IPS-NIHi11 (cell line): ENCODE measurements around the gene SYPL1.

Experiments
- DNase-seq: peaks from one replicate; pipeline ENCODE4 v3.0.0; 2012; ENCODE audit warnings: mixed read lengths, low spot score

Gene SYPL1

DNA sequence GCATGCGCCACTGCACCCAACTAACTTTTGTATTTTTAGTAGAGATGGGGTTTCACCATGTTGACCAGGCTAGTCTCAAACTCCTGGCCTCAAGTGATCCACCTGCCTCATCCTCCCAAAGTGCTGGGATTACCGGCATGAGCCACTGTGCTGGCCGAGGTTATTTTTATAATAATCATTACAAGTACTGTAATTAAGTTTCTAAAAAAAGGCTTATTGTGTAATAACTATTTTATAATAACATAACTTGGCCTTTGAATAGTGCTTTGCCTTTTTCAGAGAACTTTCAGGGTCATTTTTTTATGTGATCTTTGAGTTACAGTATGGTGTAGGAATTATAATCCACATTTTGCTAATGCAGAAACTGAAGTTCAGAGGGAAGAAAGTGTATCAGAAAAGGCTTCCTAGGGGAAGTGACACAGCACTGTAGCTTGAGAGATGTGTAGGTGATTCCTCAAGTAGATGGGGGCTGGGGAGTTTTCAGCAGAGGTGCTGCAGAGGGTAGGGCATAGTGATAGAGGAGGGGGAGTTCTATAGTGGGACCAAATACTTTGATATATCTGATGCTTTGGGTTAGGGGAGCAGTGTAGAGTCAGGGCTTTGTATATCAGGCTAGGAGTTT lies 9.2 kb upstream of the SYPL1 start:
- no peak for DNase-seq

DNA sequence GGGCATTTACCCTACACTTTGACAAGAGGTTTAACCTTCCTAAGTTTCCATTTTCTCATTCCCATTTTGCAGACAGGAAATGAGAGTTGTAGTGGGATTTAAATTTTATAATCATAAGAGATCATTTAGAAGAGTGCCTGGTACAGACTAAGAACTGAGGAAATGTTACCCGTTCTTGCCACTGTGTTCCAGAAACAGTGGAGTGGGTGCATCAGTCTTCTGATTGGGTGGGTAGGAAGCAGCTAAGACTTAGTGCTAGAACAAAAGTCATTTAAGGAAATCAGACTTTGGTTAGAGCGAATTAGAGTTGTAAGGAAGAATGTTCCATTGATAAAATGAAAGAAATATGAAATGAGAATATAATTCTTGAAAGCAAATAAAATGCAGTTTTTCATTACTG lies 8.4 kb upstream of the SYPL1 start:
- no peak for DNase-seq

GRCh38 chr7:106119719-106120118 lies 7.6 kb upstream of the SYPL1 start:
- DNase-seq = no peak

GRCh38 chr7:106117786-106118544 lies 5.9 kb upstream of the SYPL1 start:
- no peak for DNase-seq

- no peak for DNase-seq
Measured at GRCh38 chr7:106116161-106116704, 4.1 kb upstream of the SYPL1 start.

GRCh38 chr7:106114716-106115383 lies 2.7 kb upstream of the SYPL1 start:
- DNase-seq = no peak

GRCh38 chr7:106112972-106113421 lies 885 bp upstream of the SYPL1 start:
- DNase-seq = no peak

- peak; percentile 73 for DNase-seq
Measured at GRCh38 chr7:106111655-106112117, 426 bp downstream of the SYPL1 start.

- DNase-seq = no peak
Measured at GRCh38 chr7:106110885-106111654, 1.0 kb downstream of the SYPL1 start.

DNA sequence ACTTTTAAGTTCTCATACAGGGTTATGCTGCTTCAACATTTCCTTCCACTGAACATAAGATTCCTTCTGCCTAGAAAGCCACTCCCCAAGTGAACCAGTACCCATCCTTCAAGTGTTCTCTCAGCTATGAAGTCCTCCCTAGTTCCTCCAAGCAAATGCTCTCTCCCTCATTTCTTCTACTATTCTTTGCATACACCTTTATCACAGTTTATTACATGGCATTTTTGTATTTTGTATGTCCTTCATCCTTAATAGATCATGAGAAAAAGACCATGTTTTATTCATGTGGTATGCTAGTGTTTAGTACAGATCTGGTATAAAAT lies 1.9 kb downstream of the SYPL1 start:
- DNase-seq = no peak

GRCh38 chr7:106109521-106110237 lies 2.4 kb downstream of the SYPL1 start:
- DNase-seq = no peak

DNA sequence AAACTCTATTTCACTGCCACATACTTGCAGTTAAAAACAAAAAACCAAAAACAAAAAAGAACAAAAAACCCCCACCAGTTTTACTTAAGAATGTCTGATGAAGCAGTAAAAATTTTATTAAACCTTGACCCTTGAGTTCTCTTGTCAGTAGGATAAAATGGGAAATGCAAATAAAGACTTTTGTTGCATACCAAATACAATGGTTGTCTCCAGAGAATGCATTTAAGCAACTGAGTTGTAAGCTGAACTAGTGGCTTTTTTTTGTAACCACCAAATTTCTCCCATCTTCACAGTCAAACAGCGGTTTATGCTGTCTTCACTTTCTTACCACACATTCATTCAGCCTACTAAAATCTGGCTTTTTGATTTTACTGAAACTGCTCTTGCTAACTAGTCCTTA lies 3.1 kb downstream of the SYPL1 start:
- DNase-seq = no peak

DNA sequence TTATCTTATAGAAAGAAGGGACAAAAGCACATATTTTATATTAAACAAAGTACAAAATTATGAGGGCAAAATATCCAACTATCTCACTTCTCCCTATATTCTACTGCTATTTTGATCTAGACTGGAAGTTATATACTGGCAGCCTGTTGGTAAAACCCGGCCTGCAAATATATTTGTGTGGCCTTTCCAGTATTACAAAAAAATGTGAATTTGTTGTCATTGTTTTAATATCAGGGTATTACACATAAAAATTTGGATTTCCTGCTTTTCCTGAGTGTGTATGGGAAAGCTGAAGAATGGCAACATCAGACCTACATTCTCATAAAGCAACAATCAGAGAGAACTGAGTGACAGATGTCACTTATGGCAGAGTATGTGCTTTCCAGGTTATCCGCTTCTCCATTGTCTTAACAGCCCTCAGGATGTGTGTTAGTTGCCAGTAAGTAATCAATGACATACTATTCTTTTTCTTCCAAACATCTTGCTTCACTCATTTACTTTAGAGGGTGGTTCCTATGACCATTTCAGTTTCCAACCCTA lies 7.3 kb downstream of the SYPL1 start:
- DNase-seq = no peak

DNA sequence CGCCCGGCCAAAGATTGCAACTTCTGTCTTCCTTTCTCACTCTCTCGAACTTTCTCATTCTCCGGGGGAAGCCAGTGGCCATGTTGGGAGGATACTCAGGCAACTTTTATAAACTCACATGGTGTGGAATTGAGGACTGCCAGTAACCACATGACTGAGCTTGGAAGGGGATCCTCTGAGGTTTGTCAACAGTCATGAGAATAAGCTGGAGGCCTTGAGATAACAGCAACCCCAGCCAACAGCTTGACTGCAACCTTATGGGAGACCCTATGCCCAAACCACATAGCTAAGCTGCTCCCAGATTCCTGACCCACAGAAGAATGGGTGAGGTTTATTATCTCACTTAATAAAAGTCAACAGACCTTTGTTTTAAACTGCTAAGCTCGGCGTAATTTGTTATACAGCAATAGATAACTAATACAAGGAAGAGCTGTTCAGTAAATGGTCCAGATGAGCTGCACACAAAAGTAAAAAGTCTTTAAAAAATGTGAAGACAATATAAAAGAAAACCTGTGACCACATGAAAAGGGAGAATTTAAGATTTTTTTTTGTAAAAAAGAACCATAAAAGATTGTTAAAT lies 9.6 kb downstream of the SYPL1 start:
- DNase-seq = no peak

DNA sequence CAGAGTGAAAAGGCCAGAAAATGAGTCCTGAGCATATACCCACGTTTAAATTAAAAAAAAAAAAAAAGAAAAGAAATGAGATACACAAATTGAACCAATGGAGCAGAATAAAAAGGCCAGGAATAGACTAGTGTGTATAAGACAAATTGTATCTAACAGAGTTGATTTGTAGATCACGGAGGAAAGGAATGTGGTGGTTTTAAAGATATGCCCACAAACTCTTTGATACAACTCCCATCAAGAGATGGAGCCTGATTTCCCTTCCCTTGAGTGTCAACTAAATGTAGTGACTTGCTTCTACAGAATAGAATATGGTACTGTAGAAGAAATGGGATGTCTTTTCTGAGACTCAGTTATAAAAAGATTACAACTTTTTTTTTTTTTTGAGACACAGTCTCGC lies 10.4 kb downstream of the SYPL1 start:
- DNase-seq = no peak

DNA sequence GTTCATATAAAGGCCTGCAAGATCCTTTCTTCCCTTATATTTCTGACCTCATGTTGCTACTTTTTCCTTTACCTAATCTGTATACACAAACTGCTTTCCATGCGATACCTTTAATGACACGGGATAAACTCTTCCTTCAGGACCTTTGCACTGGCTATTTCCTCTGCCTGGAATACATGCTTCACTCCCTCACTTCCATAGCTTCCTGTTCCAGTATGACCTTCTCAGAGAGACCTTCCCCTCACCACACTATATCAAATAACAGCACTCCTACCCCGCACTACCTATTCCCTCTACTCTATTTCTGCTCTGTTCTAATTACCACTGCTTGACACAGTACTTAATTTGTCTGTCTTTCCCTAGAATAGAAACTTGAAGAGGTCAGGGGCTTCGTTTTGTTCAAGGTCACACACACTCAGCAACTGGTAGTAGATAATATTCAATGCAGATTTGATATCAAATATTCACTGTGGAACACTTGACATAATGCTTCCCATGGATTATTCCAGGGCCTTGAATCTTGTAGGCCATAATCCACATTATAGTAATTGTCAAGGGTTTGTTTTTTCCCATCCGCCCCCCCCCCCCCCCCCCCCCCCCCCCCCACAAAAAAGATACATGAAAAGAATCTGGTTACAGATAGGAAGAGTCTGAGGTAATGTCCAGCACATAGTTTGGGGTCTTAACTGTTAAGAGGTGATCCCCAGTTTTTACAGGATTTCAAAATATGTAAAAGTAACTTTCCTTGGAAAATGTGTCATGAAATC lies 11.1 kb downstream of the SYPL1 start:
- DNase-seq = no peak

GRCh38 chr7:106099539-106099938 lies 12.6 kb downstream of the SYPL1 start:
- DNase-seq = no peak

GRCh38 chr7:106098889-106099288 lies 13.2 kb downstream of the SYPL1 start:
- DNase-seq = no peak

- no peak for DNase-seq
Measured at GRCh38 chr7:106095634-106096033, 16.5 kb downstream of the SYPL1 start.

- DNase-seq = no peak
Measured at GRCh38 chr7:106094780-106095179, 17.3 kb downstream of the SYPL1 start.
